GM13976 (cell line): ENCODE measurements around the gene PRIMPOL.
"Not testable (repeated sequence)": the region's sequence is repeated elsewhere in the genome, so short reads cannot be mapped to it uniquely, and the experiment has no call there.

Experiments used
- DNase-seq: peaks from one replicate; pipeline ENCODE4 v3.0.0; 2012; ENCODE audit warnings: low spot score
- in situ Hi-C: fragments of 300-500 bp; cut with MboI; formaldehyde crosslinking; loops from one replicate; pipeline ENCODE4 v1.12.0; 2022; ENCODE audit warnings: low sequenced_read_pairs, mixed read lengths, inconsistent platforms; ENCODE audit not compliant: unreplicated experiment
- TF ChIP-seq, protein P1 (sequence below): IDR thresholded peaks from 2 replicates; pipeline ENCODE4 v1.5.1; 2012; ENCODE audit warnings: borderline replicate concordance, mild to moderate bottlenecking; ENCODE audit not compliant: insufficient read depth; ENCODE audit errors: extremely low read depth, missing control alignments, control extremely low read depth

PRIMPOL gene

DNA sequence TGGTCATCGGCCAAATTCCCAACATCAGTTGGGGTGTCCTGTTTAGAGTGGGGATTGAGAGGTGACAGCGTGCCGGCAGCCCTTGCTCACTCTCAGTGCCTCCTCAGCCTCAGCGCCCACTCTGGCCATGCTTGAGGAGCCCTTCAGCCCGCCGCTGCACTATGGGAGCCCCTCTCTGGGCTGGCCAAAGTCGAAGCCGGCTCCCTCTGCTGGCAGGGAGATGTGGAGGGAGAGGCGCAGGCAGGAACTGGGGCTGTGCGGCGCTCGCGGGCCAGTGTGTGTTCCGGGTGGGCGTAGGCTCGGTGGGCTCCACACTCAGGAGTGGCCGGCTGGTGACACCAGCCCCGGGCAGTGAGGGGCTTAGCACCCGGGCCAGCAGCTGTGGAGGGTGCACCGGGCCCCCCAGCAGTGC is 91.4 kb downstream of the PRIMPOL start:
- TF ChIP-seq, protein P1, sequence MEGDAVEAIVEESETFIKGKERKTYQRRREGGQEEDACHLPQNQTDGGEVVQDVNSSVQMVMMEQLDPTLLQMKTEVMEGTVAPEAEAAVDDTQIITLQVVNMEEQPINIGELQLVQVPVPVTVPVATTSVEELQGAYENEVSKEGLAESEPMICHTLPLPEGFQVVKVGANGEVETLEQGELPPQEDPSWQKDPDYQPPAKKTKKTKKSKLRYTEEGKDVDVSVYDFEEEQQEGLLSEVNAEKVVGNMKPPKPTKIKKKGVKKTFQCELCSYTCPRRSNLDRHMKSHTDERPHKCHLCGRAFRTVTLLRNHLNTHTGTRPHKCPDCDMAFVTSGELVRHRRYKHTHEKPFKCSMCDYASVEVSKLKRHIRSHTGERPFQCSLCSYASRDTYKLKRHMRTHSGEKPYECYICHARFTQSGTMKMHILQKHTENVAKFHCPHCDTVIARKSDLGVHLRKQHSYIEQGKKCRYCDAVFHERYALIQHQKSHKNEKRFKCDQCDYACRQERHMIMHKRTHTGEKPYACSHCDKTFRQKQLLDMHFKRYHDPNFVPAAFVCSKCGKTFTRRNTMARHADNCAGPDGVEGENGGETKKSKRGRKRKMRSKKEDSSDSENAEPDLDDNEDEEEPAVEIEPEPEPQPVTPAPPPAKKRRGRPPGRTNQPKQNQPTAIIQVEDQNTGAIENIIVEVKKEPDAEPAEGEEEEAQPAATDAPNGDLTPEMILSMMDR: no peak
- in situ Hi-C loops: no loop called here
- no peak for DNase-seq

DNA sequence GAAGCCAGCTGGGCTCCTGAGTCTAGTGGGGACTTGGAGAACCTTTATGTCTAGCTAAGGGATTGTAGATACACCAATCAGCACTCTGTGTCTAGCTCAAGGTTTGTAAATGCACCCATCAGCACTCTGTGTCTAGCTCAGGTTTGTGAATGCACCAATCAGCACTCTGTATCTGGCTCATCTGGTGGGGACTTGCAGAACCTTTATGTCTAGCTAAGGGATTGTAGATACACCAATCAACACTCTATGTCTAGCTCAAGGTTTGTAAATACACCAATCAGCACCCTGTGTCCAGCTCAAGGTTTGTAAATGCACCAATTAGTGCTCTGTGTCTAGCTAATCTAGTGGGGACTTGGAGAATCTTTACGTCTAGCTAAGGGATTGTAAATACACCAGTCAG is 92.1 kb downstream of the PRIMPOL start:
- in situ Hi-C loops, DNase-seq: not testable (repeated sequence)

DNA sequence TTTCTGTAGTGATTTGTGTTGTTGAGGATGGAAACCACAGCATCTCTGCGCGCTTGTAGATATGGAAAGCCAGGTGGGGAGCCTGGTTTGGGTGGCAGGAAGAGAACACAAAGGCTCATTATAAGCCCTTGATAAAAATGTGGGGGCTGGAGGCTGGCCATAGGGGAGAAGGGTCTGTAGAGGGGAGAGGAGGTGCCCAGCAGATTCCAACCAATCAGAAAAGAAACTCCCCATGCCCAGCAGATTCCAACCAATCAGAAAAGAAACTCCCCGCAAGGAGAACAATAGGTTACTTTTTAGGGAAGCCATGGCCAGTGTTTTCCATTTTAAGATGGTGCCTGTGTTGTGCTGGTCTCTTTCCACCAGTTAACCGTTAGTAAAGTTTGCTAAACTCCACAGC is 94.1 kb downstream of the PRIMPOL start:
- TF ChIP-seq, protein P1: no peak
- DNase-seq: no peak
- in situ Hi-C loops: no loop called here

DNA sequence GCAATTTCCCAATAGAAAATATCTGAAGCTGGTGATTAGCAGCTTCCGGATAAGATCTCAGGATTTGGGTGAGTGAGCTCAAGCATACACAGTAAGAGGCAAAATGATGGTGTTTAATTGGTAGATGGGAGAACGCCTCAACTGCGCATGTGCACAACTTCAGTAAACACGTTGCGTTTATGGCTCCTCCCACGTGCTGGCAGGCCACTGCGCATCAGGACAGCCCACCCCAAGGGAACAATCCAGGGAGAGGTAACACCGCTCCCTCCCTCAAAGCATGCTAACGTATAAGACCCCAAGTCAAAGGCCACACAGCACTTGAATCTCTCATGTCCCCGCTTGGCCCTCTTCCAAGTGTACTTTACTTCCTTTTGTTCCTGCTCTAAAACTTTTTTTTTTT is 94.7 kb downstream of the PRIMPOL start:
- DNase-seq: no peak
- in situ Hi-C loops: no loop called here
- TF ChIP-seq, protein P1: no peak
